WTC11 (cell line): ENCODE measurements around the gene GMPR2. TPM values are rescaled to one million over a fixed set of nuclear protein-coding genes. Genes with fewer than 3 reads are reported as not detected.

Experiments used
- ATAC-seq: fragments of 200-7000 bp; cut with Tn5 transposase; 2 replicates; pipeline ENCODE4 v1.10.0; 2021; ENCODE audit warnings: mild to moderate bottlenecking, moderate library complexity
- CTCF ChIA-PET: fragments of 300-600 bp; sonication (Branson Sonifier 250); formaldehyde crosslinking; loops from one replicate; lab custom pipeline; 2021; ENCODE audit warnings: antibody characterized with exemption; lab: Charles Lee
- POLR2A ChIA-PET: fragments of 350-600 bp; sonication (Branson Sonifier 250); formaldehyde crosslinking; loops from one replicate; lab custom pipeline; 2021; ENCODE audit warnings: antibody characterized with exemption; lab: Charles Lee
- DNase-seq: peaks from one replicate; pipeline ENCODE4 v3.0.0; 2021; ENCODE audit warnings: low spot score
- H3K27ac Mint-ChIP-seq: 2 replicates; pipeline ENCODE4 v1.8.0; 2021; ENCODE audit warnings: mixed read lengths
- H3K27me3 Mint-ChIP-seq: 2 replicates; pipeline ENCODE4 v1.8.0; 2021; ENCODE audit warnings: low read depth, mild to moderate bottlenecking, moderate library complexity, mixed read lengths
- H3K36me3 Mint-ChIP-seq: 2 replicates; pipeline ENCODE4 v1.8.0; 2021; ENCODE audit warnings: mixed read lengths
- H3K4me1 Mint-ChIP-seq: 2 replicates; pipeline ENCODE4 v1.8.0; 2022; ENCODE audit warnings: mixed read lengths
- H3K4me3 Mint-ChIP-seq: 2 replicates; pipeline ENCODE4 v1.8.0; 2021; ENCODE audit warnings: mild to moderate bottlenecking, moderate library complexity, mixed read lengths
- H3K9me3 Mint-ChIP-seq: 2 replicates; pipeline ENCODE4 v1.8.0; 2021; ENCODE audit warnings: mixed read lengths
- CREB1 ChIP-seq: sonication (generic); formaldehyde crosslinking; IDR thresholded peaks from 2 replicates; pipeline ENCODE4 v1.8.0; 2023; ENCODE audit warnings: mild to moderate bottlenecking, missing genetic modification reagents
- CTCF ChIP-seq: fragments of 200-600 bp; IDR thresholded peaks from 2 replicates; pipeline ENCODE4 v1.8.0; 2022; ENCODE audit warnings: antibody characterized with exemption
- SP1 ChIP-seq: sonication (generic); formaldehyde crosslinking; conservative IDR thresholded peaks from 2 replicates; pipeline ENCODE4 v1.8.1; 2022; ENCODE audit warnings: missing genetic modification reagents
- STAT6 ChIP-seq: sonication (generic); formaldehyde crosslinking; conservative IDR thresholded peaks from 2 replicates; pipeline ENCODE4 v1.8.1; 2023; ENCODE audit warnings: mild to moderate bottlenecking, low read depth, missing genetic modification reagents, moderate library complexity
- ZNF121 ChIP-seq: sonication (generic); formaldehyde crosslinking; IDR thresholded peaks from 2 replicates; pipeline ENCODE4 v1.8.0; 2023; ENCODE audit warnings: missing genetic modification reagents
- total RNA-seq: library from RNA; stranded (reverse); gene quantifications from 3 replicates; pipeline ENCODE4 v1.2.3, GENCODE V29; 2021
- TF ChIP-seq, protein P1 (sequence below): sonication (generic); formaldehyde crosslinking; conservative IDR thresholded peaks from 2 replicates; pipeline ENCODE4 v1.8.1; 2022; ENCODE audit warnings: mild to moderate bottlenecking, missing genetic modification reagents
- TF ChIP-seq, protein P2 (sequence below): fragments of 250-450 bp; sonication (Bioruptor Pico); IDR thresholded peaks from 2 replicates; pipeline ENCODE4 v1.9.0; 2021; ENCODE audit warnings: mild to moderate bottlenecking
- TF ChIP-seq, protein P3 (sequence below): sonication (generic); formaldehyde crosslinking; IDR thresholded peaks from 2 replicates; pipeline ENCODE4 v1.8.1; 2023; ENCODE audit warnings: mild to moderate bottlenecking, missing genetic modification reagents
- TF ChIP-seq, protein P4 (sequence below): sonication (generic); formaldehyde crosslinking; IDR thresholded peaks from 2 replicates; pipeline ENCODE4 v1.8.1; 2023; ENCODE audit warnings: mild to moderate bottlenecking, missing genetic modification reagents, moderate library complexity

Gene GMPR2
- total RNA-seq, 1 experiment from 2014 or later: 82.3 TPM

- ChIA-PET POLR2A (interaction anchor here (0.7 to 1.9 kb wide), 3 partner anchors 13 to 99 kb away, joined by 3 to 9 read pairs (median 3); partner anchors contain the start of gene MDP1), CTCF (interaction anchor here (0.7 kb wide), 1 partner anchor 89 kb away, joined by 3 read pairs; no protein-coding TSS in a partner anchor)
- H3K4me3 Mint-ChIP-seq: peak overlapping the region; percentile 94
- TF ChIP-seq ZNF121 (CRISPR knock-in tag) (no peak), STAT6 (CRISPR knock-in tag) (no peak), CREB1 (CRISPR knock-in tag) (no peak), SP1 (CRISPR knock-in tag) (no peak), CTCF (no peak)
- TF ChIP-seq, protein P1, sequence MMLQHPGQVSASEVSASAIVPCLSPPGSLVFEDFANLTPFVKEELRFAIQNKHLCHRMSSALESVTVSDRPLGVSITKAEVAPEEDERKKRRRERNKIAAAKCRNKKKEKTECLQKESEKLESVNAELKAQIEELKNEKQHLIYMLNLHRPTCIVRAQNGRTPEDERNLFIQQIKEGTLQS: no peak
- TF ChIP-seq, protein P2, sequence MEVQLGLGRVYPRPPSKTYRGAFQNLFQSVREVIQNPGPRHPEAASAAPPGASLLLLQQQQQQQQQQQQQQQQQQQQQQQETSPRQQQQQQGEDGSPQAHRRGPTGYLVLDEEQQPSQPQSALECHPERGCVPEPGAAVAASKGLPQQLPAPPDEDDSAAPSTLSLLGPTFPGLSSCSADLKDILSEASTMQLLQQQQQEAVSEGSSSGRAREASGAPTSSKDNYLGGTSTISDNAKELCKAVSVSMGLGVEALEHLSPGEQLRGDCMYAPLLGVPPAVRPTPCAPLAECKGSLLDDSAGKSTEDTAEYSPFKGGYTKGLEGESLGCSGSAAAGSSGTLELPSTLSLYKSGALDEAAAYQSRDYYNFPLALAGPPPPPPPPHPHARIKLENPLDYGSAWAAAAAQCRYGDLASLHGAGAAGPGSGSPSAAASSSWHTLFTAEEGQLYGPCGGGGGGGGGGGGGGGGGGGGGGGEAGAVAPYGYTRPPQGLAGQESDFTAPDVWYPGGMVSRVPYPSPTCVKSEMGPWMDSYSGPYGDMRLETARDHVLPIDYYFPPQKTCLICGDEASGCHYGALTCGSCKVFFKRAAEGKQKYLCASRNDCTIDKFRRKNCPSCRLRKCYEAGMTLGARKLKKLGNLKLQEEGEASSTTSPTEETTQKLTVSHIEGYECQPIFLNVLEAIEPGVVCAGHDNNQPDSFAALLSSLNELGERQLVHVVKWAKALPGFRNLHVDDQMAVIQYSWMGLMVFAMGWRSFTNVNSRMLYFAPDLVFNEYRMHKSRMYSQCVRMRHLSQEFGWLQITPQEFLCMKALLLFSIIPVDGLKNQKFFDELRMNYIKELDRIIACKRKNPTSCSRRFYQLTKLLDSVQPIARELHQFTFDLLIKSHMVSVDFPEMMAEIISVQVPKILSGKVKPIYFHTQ (CRISPR knock-in tag): no peak
- H3K27ac Mint-ChIP-seq: 0 out of 2 replicates have a peak overlapping the region, but pooled peaks have one; percentile 83
- peaks cover 40% of the 10 kb centered on the region for H3K36me3 Mint-ChIP-seq
- peaks cover 24% of the 10 kb centered on the region for H3K4me1 Mint-ChIP-seq
- no peaks in the 10 kb centered on the region for H3K27me3 Mint-ChIP-seq
- no peak for DNase-seq
- no peak for ATAC-seq
- peaks cover 18% of the 10 kb centered on the region for H3K9me3 Mint-ChIP-seq
Observed at GRCh38 chr14:24197056-24197450, 35.7 kb upstream of the GMPR2 start.

GRCh38 chr14:24198814-24199524, 33.8 kb upstream of the GMPR2 start:
- H3K36me3 Mint-ChIP-seq: peaks cover 49% of the 10 kb centered on the region
- CTCF ChIA-PET: no interaction called here
- H3K4me3 Mint-ChIP-seq: peak overlapping the region; percentile 6; the same call in 1 of the 2 replicates

More at GRCh38 chr14:24198814-24199524, 33.8 kb upstream of the GMPR2 start:
- H3K4me1 Mint-ChIP-seq: peaks cover 34% of the 10 kb centered on the region
- DNase-seq (no peak), ATAC-seq (no peak)
- TF ChIP-seq, protein P3, sequence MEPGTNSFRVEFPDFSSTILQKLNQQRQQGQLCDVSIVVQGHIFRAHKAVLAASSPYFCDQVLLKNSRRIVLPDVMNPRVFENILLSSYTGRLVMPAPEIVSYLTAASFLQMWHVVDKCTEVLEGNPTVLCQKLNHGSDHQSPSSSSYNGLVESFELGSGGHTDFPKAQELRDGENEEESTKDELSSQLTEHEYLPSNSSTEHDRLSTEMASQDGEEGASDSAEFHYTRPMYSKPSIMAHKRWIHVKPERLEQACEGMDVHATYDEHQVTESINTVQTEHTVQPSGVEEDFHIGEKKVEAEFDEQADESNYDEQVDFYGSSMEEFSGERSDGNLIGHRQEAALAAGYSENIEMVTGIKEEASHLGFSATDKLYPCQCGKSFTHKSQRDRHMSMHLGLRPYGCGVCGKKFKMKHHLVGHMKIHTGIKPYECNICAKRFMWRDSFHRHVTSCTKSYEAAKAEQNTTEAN (CRISPR knock-in tag): no peak
- TF ChIP-seq, protein P4, sequence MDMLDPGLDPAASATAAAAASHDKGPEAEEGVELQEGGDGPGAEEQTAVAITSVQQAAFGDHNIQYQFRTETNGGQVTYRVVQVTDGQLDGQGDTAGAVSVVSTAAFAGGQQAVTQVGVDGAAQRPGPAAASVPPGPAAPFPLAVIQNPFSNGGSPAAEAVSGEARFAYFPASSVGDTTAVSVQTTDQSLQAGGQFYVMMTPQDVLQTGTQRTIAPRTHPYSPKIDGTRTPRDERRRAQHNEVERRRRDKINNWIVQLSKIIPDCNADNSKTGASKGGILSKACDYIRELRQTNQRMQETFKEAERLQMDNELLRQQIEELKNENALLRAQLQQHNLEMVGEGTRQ: 0 out of 2 replicates have a peak, but pooled peaks have one; percentile 13
- no peaks in the 10 kb centered on the region for H3K27me3 Mint-ChIP-seq
- H3K27ac Mint-ChIP-seq: peak overlapping the region; percentile 93
- POLR2A ChIA-PET: interaction anchor here (0.7 kb wide), 1 partner anchor 77 kb away, joined by 7 read pairs; no protein-coding TSS in a partner anchor
- peaks cover 29% of the 10 kb centered on the region for H3K9me3 Mint-ChIP-seq
